Limb (tissue), 2 donors: ENCODE data around the gene PDZRN4.

ENCODE experiments used
- DNase-seq, 2 donors: peaks; one replicate each; pipeline ENCODE4 v3.0.0-alpha.2; 2016; ENCODE audit errors: extremely low spot score in 2 of 2

Gene PDZRN4

DNA sequence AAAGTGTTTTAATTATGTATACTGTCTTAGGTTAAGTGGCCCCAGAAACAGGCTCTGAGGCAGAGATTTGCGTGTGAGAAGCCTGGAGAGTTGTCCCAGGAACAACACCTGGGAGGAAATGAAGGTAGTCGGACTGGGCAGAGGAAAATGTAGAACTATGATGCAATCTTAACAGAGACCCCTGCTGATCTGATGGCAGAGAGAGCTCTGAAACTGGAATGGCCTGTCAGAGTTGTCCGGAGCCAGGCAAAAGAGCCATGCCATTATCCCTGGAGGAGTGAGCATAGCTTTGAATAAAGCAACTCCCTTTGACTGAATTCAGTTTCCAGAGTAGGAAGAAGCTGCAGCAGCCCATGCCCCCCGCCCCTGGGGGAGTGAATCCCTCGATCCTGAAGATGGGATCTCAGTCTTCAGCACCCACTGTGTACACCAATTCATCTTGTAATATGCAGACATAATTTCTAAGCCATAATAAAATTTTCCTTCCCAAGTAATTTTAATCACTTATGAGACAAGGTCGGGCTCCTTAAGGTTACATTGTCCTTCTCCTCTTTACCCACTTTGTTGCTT is 264.8 kb downstream of the PDZRN4 start:
- no peak for DNase-seq

GRCh38 chr12:41453409-41453808 is 265.3 kb downstream of the PDZRN4 start:
- DNase-seq: no peak

GRCh38 chr12:41459111-41459905 is 271.2 kb downstream of the PDZRN4 start:
- DNase-seq: peak in 1 of 2 donors; percentile 24

DNA sequence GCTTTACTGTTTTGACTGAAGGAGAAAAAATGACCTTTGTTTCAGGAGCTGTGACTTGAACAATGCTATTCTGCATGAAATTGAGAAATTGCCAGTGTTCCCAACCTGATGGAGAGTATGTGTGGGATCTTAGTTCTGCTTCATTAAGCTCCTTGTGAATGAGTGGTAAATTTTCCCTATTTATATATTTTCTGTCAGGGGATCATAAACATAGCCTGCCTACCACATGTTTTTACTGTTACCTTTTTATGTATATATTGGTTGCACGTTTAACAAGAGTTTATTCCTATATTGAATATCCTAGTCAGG is 271.7 kb downstream of the PDZRN4 start:
- no peak for DNase-seq

GRCh38 chr12:41460906-41461305 is 272.8 kb downstream of the PDZRN4 start:
- DNase-seq: no peak

- no peak for DNase-seq
Observed at GRCh38 chr12:41462312-41462711, 274.2 kb downstream of the PDZRN4 start.

- no peak for DNase-seq
Observed at GRCh38 chr12:41465526-41465925, 277.4 kb downstream of the PDZRN4 start.

DNA sequence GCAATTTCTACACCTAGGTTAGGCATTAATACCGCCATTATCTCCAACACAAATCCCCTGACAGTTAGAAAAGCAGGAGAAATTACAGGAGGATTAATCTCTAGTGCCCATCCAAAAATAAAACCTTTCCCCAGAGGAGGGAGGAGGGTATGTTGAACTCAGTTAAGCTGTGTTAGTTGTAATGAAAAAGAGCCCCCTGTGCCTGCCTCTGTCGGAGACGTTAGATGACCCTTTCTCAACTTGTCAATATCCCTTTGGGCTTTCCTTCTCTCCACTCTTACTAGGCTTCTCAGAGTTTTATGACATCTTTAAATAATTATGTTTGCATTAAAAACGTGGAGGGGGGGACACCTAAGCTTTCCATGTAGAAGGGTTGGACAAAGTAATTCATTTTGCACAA is 278.2 kb downstream of the PDZRN4 start:
- DNase-seq: no peak

DNA sequence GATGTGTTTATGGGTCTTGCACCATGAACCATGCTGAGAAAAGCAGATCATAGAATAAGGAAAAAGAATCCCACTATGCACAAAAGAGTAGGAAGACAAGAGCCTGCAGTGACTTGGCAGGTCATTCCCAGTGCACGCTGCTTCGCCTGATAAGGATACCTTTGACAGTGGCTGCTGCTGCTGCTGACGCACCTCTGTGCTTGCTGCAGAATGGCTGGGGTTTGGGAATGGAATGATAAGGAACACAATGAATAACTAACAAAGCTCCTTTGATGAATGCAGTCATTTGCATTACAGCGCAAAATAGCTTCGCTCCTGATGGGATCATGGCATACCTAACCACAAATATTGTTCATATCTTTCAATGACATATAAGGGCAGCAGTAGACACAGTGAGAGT is 278.7 kb downstream of the PDZRN4 start:
- DNase-seq: no peak

DNA sequence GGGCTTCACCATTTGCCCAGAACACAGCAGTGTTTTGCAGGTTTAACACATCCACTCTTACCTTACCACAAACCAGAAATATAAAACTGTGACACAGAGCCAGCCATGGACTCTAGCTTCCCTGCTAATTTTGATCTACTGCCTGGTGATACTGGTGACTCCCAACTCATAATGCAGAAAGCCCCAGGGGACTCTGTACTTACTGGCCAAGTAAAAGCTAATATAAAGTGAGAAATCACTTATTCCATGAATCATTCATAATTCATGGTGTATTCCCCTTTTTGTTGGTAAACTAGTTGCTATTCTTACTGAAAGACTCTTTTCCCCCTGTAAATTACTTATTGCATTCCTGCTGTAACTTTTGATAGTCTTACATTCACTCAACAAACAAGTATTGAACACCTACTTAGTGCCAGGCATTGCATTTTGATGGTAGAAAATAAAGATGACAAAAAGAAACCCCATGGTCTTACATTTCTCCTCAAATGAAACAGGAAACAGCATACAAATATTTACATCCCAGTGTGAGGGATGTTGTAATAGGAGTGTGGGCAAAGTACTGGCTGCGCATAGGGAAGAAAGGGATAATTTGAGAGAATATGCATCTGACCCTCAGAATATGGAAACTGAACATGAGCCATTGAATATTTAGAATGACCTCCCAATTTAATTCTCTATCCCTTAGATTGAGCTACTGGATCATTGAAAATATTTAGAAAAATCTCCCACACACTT is 279.6 kb downstream of the PDZRN4 start:
- no peak for DNase-seq

DNA sequence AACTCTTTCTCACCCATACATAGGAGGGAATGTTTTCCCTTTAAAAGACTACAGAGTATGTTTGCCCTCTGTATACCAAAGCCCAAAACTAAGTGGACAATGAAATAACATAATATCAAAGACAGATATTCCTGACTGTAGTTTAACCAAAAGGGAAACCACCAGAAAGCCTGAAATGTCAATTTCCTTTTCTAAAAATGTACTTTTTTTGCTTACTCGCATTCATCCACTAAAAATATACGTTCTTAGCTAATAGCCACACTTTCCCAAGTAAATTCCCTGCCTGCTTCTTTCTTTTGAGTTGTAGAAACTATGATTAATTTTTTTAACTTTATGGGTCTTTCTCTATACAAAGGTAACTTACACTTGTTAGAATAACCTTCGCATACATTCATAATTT is 280.2 kb downstream of the PDZRN4 start:
- DNase-seq: no peak

- no peak for DNase-seq
Observed at GRCh38 chr12:41468756-41469155, 280.6 kb downstream of the PDZRN4 start.

DNA sequence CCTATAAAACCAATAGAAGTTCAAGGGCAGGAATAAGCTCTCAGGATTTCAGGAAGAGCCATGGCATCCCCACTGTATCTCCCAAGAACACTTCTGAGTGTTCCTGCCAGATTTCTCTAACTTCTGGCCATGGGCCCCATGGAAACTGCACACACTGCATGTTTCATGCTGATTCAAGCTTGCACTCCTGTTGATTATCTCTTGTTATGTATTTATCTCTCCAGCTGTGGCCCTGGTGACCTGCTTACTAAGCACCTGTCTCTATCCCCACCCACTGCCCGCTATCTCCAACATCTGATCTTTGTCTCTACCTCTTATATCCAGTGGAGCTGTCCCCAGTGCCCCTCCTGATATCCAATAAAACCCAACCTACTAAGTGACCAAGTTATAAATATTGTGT is 285.3 kb downstream of the PDZRN4 start:
- DNase-seq: no peak

GRCh38 chr12:41474001-41474400 is 285.9 kb downstream of the PDZRN4 start:
- no peak for DNase-seq

- no peak for DNase-seq
Observed at GRCh38 chr12:41476499-41477439, 288.6 kb downstream of the PDZRN4 start.

GRCh38 chr12:41479426-41479825 is 291.3 kb downstream of the PDZRN4 start:
- DNase-seq: no peak

- no peak for DNase-seq
Observed at GRCh38 chr12:41485203-41485602, 297.1 kb downstream of the PDZRN4 start.

- no peak for DNase-seq
Observed at GRCh38 chr12:41486718-41487117, 298.6 kb downstream of the PDZRN4 start.

DNA sequence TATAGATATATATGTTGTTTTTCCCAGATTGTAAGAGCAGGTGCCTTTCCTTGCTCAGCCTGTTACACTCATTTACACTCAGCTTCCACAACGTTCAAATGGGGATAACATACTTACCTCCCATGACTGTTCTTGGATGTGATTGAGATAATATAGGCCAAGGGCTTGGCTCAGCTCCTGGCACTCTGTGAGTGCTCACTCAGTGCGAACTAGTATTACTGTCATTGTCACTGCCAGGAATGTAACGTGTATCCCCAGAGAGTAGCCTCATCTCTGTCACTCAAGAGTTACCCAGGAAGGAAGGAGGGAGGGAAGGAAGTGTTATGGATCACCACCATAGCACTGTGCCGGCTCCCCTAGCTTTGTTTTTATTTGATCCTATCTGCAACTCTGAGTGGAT is 307.9 kb downstream of the PDZRN4 start:
- no peak for DNase-seq

DNA sequence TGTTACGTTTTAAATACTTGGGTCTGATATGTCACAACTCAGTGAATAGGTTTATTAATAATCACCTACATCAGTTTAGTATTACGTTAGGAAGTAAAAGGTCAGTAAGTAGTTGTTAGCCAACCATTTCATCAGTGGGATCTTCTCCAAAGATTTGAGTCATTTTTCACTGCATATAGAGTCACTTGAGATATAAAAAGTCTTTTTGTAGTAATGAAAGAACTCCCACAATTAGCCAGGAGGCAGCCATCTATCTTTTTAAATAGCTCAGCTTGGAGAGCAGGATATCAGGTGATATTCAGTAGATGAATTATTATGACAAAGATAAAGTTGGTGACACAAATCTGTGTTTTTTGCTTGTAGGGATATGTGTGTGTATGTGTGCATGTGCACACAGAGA is 309.3 kb downstream of the PDZRN4 start:
- DNase-seq: no peak

GRCh38 chr12:41504976-41505375 is 316.9 kb downstream of the PDZRN4 start:
- DNase-seq: no peak

DNA sequence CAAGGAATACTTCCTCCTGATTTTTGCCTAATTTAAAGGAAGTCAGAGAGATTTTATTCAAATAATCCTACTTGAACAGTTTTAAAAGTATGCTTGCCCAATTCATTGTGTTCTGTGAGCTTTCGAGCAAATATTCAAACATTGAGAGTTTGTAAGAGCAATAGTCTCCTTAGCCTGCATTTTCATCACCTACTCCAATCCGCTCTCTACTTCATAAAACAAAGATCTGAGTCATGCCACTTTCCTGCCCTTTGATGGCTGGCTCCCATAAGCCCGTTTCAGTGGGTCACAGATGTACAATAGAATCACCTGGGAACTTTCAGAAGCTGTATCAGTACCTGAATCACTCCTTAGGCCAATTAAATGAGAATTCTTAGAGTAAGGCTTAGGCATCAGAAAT is 319.2 kb downstream of the PDZRN4 start:
- DNase-seq: no peak
